Measurements from ENCODE around the gene IGFLR1.
"Not testable (repeated sequence)": the region's sequence is repeated elsewhere in the genome, so short reads cannot be mapped to it uniquely, and the experiment has no call there.

IGFLR1 gene

GRCh38 chr19:35739275-35740107, 2.8 kb downstream of the IGFLR1 start:
- no peak for DNase-seq

DNA sequence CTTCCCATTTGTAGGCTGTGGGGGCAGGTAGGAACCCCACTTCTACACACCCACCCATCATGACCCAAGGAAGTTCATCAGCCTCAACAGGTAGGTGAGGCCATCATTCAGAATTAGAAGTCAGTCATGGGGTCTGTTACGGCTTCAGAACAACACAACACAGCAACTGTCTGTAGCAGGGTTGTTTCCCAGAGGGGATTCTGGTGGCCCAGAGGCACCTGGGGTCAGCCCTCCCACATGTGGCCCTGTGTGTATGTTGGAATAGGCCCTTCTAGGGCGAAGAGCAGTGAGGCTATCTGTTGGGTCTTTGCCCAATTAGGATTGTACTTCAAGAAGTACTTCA, 3.4 kb downstream of the IGFLR1 start:
- DNase-seq, result no peak

DNA sequence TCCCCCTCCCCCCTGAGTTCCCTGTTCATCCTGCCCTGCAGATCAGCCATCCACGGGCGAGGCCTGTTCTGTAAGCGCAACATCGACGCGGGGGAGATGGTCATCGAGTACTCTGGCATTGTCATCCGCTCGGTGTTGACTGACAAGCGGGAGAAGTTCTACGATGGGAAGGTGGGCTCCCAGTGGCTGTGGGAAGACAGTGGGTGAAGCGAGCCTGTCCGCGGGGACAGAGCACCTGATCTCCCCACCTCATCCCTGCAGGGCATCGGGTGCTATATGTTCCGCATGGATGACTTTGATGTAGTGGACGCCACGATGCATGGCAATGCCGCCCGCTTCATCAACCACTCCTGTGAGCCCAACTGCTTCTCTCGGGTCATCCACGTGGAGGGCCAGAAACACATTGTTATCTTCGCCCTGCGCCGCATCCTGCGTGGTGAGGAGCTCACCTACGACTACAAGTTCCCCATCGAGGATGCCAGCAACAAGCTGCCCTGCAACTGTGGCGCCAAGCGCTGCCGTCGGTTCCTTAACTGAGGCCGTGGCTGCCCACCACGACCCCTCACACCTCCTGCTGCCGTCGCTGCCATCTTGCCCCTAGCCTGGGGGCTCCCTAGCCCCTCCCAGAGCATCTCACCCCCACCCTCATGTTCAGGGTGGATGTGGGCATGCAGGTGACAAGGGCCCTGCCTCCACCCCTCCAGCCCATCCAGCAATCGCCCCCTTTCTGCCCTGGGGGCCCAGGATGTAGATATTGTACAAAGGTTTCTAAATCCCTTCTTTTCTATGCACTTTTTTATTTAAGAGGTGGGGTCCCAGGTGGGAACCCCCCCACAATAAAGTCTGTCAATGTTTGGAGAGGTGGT, 4.0 kb downstream of the IGFLR1 start:
- DNase-seq, result no peak

- peak; percentile 36 for DNase-seq
Measured at GRCh38 chr19:35736913-35737886, 5.1 kb downstream of the IGFLR1 start.

DNA sequence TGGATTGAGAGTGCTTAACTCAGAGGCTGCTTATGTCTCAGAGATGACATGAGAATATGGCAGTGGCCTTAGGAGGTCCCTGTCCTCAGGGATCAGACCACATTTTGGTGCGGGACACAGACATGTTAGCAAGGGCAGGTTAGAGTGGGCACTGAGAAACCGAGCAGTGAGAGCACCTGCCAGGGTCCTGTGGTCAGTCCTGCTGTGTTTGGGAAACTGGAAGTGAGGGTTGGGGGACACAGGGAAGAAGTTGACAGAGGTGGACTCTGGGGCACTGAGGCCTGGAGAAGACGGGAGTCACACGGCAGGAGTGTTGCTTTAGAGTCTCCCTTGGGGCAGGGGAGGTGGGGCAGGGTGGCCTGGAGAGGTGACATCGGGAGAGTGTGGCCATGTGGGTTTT, 7.4 kb downstream of the IGFLR1 start:
- no peak for DNase-seq

GRCh38 chr19:35734273-35734672, 8.0 kb downstream of the IGFLR1 start:
- no peak for DNase-seq

DNA sequence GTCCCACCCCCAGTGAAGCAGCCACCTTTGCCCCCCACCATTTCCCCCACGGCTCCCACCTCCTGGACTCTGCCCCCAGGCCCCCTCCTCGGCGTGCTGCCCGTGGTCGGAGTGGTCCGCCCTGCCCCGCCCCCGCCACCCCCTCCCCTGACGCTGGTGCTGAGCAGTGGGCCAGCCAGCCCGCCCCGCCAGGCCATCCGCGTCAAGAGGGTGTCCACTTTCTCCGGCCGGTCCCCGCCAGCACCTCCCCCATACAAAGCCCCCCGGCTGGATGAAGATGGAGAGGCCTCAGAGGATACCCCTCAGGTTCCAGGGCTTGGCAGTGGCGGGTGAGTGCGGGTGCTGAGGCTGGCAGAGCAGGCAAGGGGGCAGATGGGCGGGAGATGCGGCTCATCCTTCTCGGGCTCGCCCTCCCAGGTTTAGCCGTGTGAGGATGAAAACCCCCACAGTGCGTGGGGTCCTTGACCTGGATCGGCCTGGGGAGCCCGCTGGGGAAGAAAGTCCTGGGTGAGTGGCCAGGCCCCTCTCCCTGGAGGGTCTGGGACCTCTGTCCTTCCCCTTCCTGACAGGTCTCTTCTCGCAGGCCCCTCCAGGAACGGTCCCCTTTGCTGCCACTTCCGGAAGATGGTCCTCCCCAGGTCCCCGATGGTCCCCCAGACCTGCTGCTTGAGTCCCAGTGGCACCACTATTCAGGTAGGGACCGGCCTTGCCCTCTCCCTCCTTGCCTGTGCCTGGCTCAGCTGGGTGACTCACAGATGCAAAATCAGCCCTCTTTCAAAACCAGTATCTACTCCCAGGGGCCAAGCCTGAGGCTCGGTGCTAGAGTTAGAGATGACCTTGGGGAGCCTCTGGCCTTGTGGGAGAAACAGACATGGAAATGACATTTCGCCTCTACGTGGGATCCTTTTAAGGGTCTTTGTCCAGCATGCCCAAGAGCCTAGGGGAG, 8.8 kb downstream of the IGFLR1 start:
- DNase-seq, result no peak

GRCh38 chr19:35732540-35733179, 9.6 kb downstream of the IGFLR1 start:
- no peak for DNase-seq

DNA sequence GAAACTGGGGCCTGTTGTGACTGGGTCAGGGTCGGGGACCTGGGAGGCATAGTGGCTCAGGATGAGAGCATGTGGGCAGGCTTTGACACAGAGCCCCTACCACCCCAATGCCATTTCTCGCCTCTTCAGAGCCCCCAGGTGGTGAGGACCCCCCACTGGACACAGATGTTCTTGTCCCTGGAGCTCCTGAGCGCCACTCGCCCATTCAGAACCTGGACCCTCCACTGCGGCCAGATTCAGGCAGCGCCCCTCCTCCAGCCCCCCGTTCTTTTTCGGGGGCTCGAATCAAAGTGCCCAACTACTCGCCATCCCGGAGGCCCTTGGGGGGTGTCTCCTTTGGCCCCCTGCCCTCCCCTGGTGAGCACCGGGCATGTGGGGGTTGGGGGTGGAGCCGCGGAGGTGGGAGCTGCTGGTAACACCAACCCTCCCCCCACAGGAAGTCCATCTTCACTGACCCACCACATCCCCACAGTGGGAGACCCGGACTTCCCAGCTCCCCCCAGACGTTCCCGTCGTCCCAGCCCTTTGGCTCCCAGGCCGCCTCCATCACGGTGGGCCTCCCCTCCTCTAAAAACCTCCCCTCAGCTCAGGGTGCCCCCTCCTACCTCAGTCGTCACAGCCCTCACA, 10.4 kb downstream of the IGFLR1 start:
- no peak for DNase-seq

DNA sequence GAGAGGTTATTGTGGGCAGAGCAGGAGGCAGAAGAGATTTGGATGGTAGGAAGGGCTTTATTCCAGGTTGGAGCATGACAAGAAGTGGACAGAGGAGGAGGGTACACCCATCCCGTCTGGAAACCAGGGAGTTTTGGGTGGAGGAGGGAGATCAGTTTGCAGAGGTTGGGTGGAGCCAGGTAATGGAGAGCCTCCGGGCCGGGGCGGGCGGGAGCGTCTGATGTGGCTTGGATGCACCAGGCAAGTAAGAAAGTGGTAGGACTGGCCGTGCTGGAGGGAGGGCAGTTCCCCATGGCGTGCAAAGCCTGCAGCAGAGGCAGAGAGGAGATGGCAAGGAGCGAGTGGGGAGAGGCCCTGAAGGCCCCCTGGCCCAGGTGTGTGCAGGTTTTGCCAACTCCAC, 10.9 kb downstream of the IGFLR1 start:
- DNase-seq, result no peak

- DNase-seq, result no peak
Measured at GRCh38 chr19:35730326-35730725, 11.9 kb downstream of the IGFLR1 start.

GRCh38 chr19:35729763-35730162, 12.5 kb downstream of the IGFLR1 start:
- DNase-seq, result no peak

DNA sequence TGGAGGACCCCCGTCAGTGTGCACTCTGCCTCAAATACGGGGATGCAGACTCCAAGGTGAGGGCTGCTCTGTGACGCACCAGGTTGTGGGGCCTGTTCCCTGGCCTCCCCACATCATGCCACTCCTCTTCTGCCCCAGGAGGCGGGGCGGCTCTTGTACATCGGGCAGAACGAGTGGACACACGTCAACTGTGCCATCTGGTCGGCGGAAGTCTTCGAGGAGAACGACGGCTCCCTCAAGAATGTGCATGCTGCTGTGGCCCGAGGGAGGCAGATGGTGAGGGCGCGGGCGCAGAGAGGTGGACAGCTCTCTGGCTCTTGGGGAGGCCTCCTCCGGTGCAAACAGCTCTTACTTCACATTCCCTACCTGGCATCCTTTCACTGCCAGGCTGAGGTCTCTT, 13.2 kb downstream of the IGFLR1 start:
- DNase-seq, result no peak

DNA sequence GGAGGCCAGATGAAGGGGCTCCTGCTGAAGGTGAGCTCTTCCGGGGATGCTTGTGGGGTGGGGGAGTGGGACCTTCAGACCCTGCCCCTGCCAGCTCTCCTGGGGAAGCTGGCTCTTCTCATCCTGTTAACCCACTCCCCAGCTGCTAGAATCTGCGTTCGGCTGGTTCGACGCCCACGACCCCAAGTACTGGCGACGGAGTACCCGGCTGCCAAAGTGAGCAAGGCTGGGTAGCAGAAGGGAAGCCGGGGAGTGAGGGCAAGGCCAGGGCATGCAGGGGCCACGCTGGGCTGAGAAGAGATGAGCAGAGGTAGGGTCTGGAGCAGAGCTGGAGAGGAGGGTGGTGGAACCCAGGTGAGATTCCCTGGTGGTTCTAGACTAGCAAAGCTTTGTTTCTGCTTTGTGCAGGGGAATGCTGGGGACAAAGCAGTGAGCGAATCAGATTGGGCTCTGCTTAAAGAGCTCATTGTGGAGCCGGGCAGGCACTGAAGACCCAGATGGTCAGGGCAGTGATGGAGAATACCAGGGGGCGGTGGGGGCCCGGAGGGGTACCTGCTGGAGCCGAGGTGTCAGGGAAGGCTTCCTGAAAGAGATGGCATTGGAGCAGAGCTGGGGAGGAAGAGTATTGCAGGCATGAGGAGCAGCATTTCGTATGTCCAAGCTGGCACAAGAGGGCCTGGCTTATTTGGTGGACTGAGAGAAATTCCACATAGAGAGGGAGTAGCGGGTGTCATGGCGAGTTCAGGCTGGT, 14.1 kb downstream of the IGFLR1 start:
- DNase-seq, result no peak

DNA sequence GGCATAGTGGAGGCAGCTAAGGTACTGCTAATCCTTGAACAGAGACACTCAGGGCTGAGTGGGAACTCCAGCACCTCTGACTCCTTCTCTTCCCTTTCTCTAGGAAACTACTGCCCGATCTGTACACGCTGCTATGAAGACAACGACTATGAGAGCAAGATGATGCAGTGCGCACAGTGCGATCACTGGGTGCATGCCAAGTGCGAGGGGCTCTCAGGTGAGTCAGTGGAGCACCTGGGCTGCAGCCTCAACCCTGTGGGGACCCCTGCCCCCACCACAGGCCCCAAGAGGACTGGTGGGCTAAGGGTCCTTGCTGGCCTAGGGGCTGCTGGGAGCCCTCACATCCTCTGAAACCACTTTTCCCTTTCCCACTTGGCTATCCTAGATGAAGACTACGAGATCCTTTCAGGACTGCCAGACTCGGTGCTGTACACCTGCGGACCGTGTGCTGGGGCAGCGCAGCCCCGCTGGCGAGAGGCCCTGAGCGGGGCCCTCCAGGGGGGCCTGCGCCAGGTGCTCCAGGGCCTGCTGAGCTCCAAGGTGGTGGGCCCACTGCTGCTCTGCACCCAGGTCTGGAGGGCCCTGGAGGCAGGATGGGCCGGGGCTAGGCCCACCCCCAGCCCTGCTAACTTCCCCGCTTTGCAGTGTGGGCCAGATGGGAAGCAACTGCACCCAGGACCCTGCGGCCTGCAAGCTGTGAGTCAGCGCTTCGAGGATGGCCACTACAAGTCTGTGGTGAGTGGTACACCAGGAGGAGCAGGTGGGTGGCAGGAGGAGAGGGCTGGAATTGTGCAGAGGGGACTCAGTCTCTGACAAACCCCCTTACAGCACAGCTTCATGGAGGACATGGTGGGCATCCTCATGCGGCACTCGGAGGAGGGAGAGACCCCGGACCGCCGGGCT, 14.9 kb downstream of the IGFLR1 start:
- no peak for DNase-seq

DNA sequence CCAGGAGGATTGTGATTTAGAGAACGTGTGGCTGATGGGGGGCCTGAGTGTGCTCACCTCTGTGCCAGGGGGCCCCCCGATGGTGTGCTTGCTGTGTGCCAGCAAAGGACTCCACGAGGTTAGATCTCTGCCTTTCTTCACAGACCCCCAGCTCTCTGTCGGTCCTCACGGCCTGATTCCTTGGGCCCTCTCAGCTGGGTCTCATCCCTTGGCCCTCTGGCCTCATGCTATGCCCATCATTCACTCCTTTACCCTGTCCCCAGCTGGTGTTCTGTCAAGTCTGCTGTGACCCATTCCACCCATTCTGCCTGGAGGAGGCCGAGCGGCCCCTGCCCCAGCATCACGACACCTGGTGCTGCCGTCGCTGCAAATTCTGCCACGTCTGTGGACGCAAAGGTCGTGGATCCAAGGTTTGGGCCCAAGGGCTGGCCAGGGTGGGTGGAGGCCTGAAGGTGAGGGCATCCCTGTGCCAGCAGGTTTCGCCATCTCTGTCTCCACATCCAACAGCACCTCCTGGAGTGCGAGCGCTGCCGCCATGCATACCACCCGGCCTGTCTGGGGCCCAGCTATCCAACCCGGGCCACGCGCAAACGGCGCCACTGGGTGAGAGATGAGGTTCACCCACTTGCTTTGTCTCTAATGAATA, 16.9 kb downstream of the IGFLR1 start:
- no peak for DNase-seq

GRCh38 chr19:35724560-35724959, 17.7 kb downstream of the IGFLR1 start:
- DNase-seq, result no peak

GRCh38 chr19:35724132-35724531, 18.1 kb downstream of the IGFLR1 start:
- not testable (repeated sequence) for DNase-seq
